Suprapubic skin (tissue), 4 donors: ENCODE results near the gene TOMM40L.

Experiments used
- POLR2A ChIP-seq, 2 donors: fragments of 450-650 bp; IDR thresholded peaks; one replicate each; pipeline ENCODE4 v1.6.1; 2017; ENCODE audit warnings: antibody characterized with exemption in 2 of 2, mild to moderate bottlenecking in 2 of 2, moderate library complexity in 2 of 2
- POLR2AphosphoS5 ChIP-seq, 3 donors: sonication (generic); formaldehyde crosslinking; IDR thresholded peaks; one replicate each; pipeline ENCODE4 v1.6.1; 2017; ENCODE audit warnings: antibody characterized with exemption in 3 of 3
- TF ChIP-seq, protein P1 (sequence below), 2 donors: fragments of 200-600 bp in 1 of 2; fragments of 450-650 bp in 1 of 2; sonication (generic) in 1 of 2; IDR thresholded peaks; one replicate each; pipeline ENCODE4 v1.5.1; 2016 to 2019; ENCODE audit warnings: antibody characterized with exemption in 2 of 2, mild to moderate bottlenecking in 1 of 2, moderate library complexity in 1 of 2

DNA sequence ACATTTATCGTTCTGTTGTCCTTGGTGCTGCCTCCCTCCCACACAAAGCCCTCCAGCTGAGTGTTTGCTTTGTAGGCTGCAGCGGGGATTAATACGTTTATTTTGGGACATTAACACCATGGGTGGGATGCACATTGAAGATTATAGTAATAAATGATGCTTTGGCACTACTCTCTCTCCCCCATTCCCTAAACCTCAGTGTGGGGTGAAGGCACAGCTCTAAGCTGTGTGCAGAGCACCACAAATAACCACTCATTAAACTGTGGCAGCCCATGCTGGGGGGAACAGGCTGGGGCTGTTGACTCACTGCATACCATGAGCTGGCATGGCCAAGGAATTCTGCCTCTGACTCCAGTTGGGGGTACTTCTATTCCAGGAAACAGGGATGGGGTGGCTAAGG, 40.3 kb downstream of the TOMM40L start:
- TF ChIP-seq, protein P1, sequence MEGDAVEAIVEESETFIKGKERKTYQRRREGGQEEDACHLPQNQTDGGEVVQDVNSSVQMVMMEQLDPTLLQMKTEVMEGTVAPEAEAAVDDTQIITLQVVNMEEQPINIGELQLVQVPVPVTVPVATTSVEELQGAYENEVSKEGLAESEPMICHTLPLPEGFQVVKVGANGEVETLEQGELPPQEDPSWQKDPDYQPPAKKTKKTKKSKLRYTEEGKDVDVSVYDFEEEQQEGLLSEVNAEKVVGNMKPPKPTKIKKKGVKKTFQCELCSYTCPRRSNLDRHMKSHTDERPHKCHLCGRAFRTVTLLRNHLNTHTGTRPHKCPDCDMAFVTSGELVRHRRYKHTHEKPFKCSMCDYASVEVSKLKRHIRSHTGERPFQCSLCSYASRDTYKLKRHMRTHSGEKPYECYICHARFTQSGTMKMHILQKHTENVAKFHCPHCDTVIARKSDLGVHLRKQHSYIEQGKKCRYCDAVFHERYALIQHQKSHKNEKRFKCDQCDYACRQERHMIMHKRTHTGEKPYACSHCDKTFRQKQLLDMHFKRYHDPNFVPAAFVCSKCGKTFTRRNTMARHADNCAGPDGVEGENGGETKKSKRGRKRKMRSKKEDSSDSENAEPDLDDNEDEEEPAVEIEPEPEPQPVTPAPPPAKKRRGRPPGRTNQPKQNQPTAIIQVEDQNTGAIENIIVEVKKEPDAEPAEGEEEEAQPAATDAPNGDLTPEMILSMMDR (IDR thresholded peaks at IDR 0.05) = no peak
- TF ChIP-seq POLR2A (IDR thresholded peaks at IDR 0.05) = no peak
- TF ChIP-seq POLR2AphosphoS5 (IDR thresholded peaks at IDR 0.05) = no peak
